ENCODE measurements around the gene FKBP4.
A peak's percentile ranks its signal among the peaks of the same experiment; 100 is the strongest.
"Not testable (repeated sequence)": the region's sequence is repeated elsewhere in the genome, so short reads cannot be mapped to it uniquely, and the experiment has no call there.

The FKBP4 gene

GRCh38 chr12:2794736-2795289, at the start of gene FKBP4:
FKBP4 (plus strand) TSS chr12:2794970; CDS start chr12:2795140, 170 bp downstream.
- peak; percentile 95 for DNase-seq

- DNase-seq = no peak
These were observed 49.1 kb upstream of the FKBP4 start for GRCh38 chr12:2745655-2746054.

GRCh38 chr12:2749580-2749979, 45.2 kb upstream of the FKBP4 start:
- DNase-seq = peak; percentile 39

GRCh38 chr12:2750185-2750584, 44.6 kb upstream of the FKBP4 start:
- no peak for DNase-seq

GRCh38 chr12:2751230-2751629, 43.5 kb upstream of the FKBP4 start:
- DNase-seq = peak; percentile 17

- peak; percentile 46 for DNase-seq
These were observed 43.1 kb upstream of the FKBP4 start for GRCh38 chr12:2751686-2752085.

GRCh38 chr12:2752676-2753371, 41.9 kb upstream of the FKBP4 start:
- peak; percentile 96 for DNase-seq

- DNase-seq = no peak
These were observed 41.2 kb upstream of the FKBP4 start for GRCh38 chr12:2753536-2753935.

- DNase-seq = peak; percentile 13
These were observed 40.6 kb upstream of the FKBP4 start for GRCh38 chr12:2754208-2754607.

- DNase-seq = peak; percentile 34
These were observed 38.0 kb upstream of the FKBP4 start for GRCh38 chr12:2756756-2757155.

GRCh38 chr12:2759733-2760132, 35.0 kb upstream of the FKBP4 start:
- peak; percentile 29 for DNase-seq

GRCh38 chr12:2764398-2764797, 30.4 kb upstream of the FKBP4 start:
- DNase-seq = peak; percentile 8

GRCh38 chr12:2765052-2765451, 29.7 kb upstream of the FKBP4 start:
- peak; percentile 46 for DNase-seq

GRCh38 chr12:2765608-2766007, 29.2 kb upstream of the FKBP4 start:
- DNase-seq = no peak

- peak; percentile 34 for DNase-seq
These were observed 26.4 kb upstream of the FKBP4 start for GRCh38 chr12:2768224-2768961.

- DNase-seq = peak; percentile 48
These were observed 24.8 kb upstream of the FKBP4 start for GRCh38 chr12:2769866-2770533.

- DNase-seq = not testable (repeated sequence)
These were observed 24.2 kb upstream of the FKBP4 start for GRCh38 chr12:2770544-2770943.

GRCh38 chr12:2772370-2772769, 22.4 kb upstream of the FKBP4 start:
- peak; percentile 39 for DNase-seq

GRCh38 chr12:2773199-2773875, 21.4 kb upstream of the FKBP4 start:
- peak; percentile 50 for DNase-seq

GRCh38 chr12:2775431-2775830, 19.3 kb upstream of the FKBP4 start:
- peak; percentile 55 for DNase-seq

- DNase-seq = peak; percentile 54
These were observed 18.5 kb upstream of the FKBP4 start for GRCh38 chr12:2776129-2776806.

- peak; percentile 50 for DNase-seq
These were observed 15.5 kb upstream of the FKBP4 start for GRCh38 chr12:2779281-2779680.
